SK-N-SH (cell line): ENCODE results near the gene SLC22A4.

Source experiments
- CTCF ChIP-seq: fragments of 200-600 bp; sonication (generic); IDR thresholded peaks from 2 replicates; pipeline ENCODE4 v1.6.1; 2017; ENCODE audit warnings: antibody characterized with exemption, mild to moderate bottlenecking, moderate library complexity
- GABPA ChIP-seq: IDR thresholded peaks from 2 replicates; pipeline ENCODE4 v1.4.0; 2012; ENCODE audit warnings: low read depth, mild to moderate bottlenecking
- JUND ChIP-seq: IDR thresholded peaks from 2 replicates; pipeline ENCODE4 v1.4.0; 2012
- MAX ChIP-seq: IDR thresholded peaks from 2 replicates; pipeline ENCODE4 v1.4.0; 2012; ENCODE audit warnings: low read depth
- NRF1 ChIP-seq: IDR thresholded peaks from 2 replicates; pipeline ENCODE4 v1.6.1; 2012; ENCODE audit warnings: low read depth, mild to moderate bottlenecking, low read length
- POLR2AphosphoS5 ChIP-seq: IDR thresholded peaks from 2 replicates; pipeline ENCODE4 v1.6.1; 2012; ENCODE audit warnings: low read depth, low read length
- SIN3A ChIP-seq: IDR thresholded peaks from 2 replicates; pipeline ENCODE4 v1.6.1; 2012; ENCODE audit warnings: low read depth, mild to moderate bottlenecking, low read length, moderate library complexity, borderline replicate concordance
- SMC3 ChIP-seq: IDR thresholded peaks from 2 replicates; pipeline ENCODE4 v1.6.1; 2012; ENCODE audit warnings: low read depth, low read length, improper control_type of control experiment
- TAF1 ChIP-seq: IDR thresholded peaks from 2 replicates; pipeline ENCODE4 v1.6.1; 2012; ENCODE audit warnings: low read depth, mild to moderate bottlenecking, low read length, moderate library complexity, borderline replicate concordance
- TCF12 ChIP-seq: IDR thresholded peaks from 2 replicates; pipeline ENCODE4 v1.4.0; 2012

- TF ChIP-seq CTCF (no peak), TCF12 (no peak), SMC3 (no peak), JUND (no peak), TAF1 (no peak), POLR2AphosphoS5 (no peak), SIN3A (no peak), MAX (no peak), NRF1 (no peak), GABPA (no peak)
These were observed 14.5 kb downstream of the SLC22A4 start for GRCh38 chr5:132308701-132309100.
